GM12872 (cell line): ENCODE measurements around the gene MTHFD2.

ENCODE experiments used
- CTCF ChIP-seq: IDR thresholded peaks from 3 replicates; pipeline ENCODE4 v1.5.1; 2011; ENCODE audit warnings: low read depth, mild to moderate bottlenecking, low read length, moderate library complexity; ENCODE audit not compliant: insufficient read depth

Gene MTHFD2

GRCh38 chr2:74223941-74224770 lies 25.7 kb downstream of the MTHFD2 start:
- no peak for TF ChIP-seq CTCF

GRCh38 chr2:74225698-74226459 lies 27.5 kb downstream of the MTHFD2 start:
- no peak for TF ChIP-seq CTCF

- TF ChIP-seq CTCF = no peak
These were observed 28.3 kb downstream of the MTHFD2 start for GRCh38 chr2:74226648-74227213.

- no peak for TF ChIP-seq CTCF
These were observed 29.2 kb downstream of the MTHFD2 start for GRCh38 chr2:74227646-74228045.

GRCh38 chr2:74228772-74229171 lies 30.4 kb downstream of the MTHFD2 start:
- TF ChIP-seq CTCF = no peak

GRCh38 chr2:74232426-74232825 lies 34.0 kb downstream of the MTHFD2 start:
- 0 out of 3 replicates have a peak, but pooled peaks have one; percentile 2 for TF ChIP-seq CTCF

- TF ChIP-seq CTCF = no peak
These were observed 35.2 kb downstream of the MTHFD2 start for GRCh38 chr2:74233648-74234047.
